Adipocyte (in vitro differentiated cells): ENCODE results near the gene CLK1.
"Not testable (repeated sequence)": the region's sequence is repeated elsewhere in the genome, so short reads cannot be mapped to it uniquely, and the experiment has no call there.

Source experiments
- DNase-seq: peaks from one replicate; pipeline ENCODE4 v3.0.0-alpha.2; 2015; ENCODE audit warnings: low read depth
- H3K27me3 ChIP-seq: replicated peaks from 2 replicates; pipeline ENCODE4 v1.7.0; 2013; ENCODE audit warnings: mild to moderate bottlenecking, low read length, moderate library complexity; ENCODE audit not compliant: control insufficient read depth, insufficient read depth
- H3K36me3 ChIP-seq: 2 replicates; pipeline ENCODE4 v1.7.0; 2013; ENCODE audit warnings: low read length, mild to moderate bottlenecking, moderate library complexity; ENCODE audit not compliant: control insufficient read depth, insufficient read depth, severe bottlenecking
- H3K4me1 ChIP-seq: 2 replicates; pipeline ENCODE4 v1.7.0; 2013; ENCODE audit warnings: mild to moderate bottlenecking, low read length, moderate library complexity; ENCODE audit not compliant: control insufficient read depth, insufficient read depth
- H3K4me3 ChIP-seq: 2 replicates; pipeline ENCODE4 v1.7.0; 2013; ENCODE audit warnings: mild to moderate bottlenecking, low read length, moderate library complexity
- H3K9ac ChIP-seq: 2 replicates; pipeline ENCODE4 v1.7.0; 2013; ENCODE audit warnings: mild to moderate bottlenecking, low read length, moderate library complexity
- H3K9me3 ChIP-seq: 2 replicates; pipeline ENCODE4 v1.7.0; 2013; ENCODE audit warnings: mild to moderate bottlenecking, low read length, moderate library complexity; ENCODE audit not compliant: control insufficient read depth

The CLK1 gene

DNA sequence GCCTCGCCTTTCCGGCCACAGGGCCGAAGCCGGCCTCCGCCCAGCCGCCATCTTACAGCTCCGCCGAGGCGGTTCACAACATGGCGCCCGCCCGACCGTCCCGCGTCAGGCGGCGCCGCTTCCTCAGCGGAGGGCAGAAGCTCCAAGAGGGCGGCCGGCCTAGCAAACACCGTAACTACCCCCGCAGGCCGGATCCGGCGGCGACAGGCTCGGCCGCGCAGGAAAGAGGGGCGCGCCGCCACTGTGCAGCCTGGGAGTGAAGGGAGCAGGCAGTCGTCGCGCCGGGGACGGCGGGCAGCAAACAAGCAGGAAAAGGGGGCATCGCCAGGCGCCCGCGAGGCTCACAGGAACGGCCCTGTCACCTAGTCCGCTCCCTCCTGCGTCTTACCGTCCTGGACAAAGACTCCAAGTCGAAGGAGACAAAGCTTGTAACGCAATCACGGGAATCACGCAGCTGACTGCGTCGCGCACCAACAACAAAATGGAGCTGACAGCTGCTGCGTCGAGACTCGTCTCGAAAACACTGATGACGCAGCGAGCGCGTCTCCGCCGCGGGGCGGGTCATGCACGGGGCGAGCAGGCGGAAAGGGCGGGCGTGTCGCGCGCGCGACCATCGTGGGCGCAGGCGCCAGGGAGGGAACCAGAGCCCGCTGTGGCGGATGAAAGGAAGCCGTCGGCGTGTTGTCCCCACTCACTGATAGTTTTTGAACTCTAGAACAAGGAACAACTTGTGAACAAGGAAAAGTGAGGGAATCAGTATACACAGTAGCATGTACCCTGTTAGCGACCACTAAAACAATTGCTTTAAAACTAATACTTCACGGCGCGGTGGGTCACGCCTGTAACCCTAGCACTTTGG lies at the start of gene CLK1:
TSS of gene CLK1 (minus strand) at position 483 of the 859 bp plus-strand sequence. CDS start 2,796 bp downstream, outside the sequence.
- Histone ChIP-seq H3K4me3 (peak within 1 kb of the TSS; percentile 100), H3K27me3 (no peaks in the 10 kb centered on the region), H3K4me1 (peaks cover 40% of the 10 kb centered on the region), H3K9me3 (no peaks in the 10 kb centered on the region), H3K9ac (peak within 1 kb of the TSS; percentile 100), H3K36me3 (peaks cover 14% of the 10 kb centered on the region)
- DNase-seq, result peak; percentile 98

DNA sequence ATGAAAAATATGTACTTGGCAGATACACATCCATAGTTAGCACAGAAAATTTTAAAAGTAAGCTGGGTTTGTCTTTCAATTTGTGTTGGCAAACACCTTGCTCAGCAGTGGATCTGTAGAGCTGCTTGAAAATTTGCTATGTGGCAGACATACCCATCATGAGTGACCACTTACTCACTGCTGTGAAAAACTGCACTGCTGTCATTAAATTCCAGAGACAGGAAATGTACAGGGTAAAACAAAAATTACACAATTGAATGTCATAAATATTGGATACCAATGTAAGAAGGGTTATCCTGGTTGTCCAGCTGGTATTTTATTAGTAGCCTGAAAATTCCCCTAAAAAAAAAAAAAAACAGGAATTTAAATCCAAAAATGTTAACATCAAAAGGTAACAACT lies 49.2 kb upstream of the CLK1 start:
- H3K36me3 ChIP-seq, result peaks cover 52% of the 10 kb centered on the region
- H3K4me1 ChIP-seq, result peaks cover 13% of the 10 kb centered on the region
- H3K9me3 ChIP-seq, result no peaks in the 10 kb centered on the region
- H3K9ac ChIP-seq, result peak overlapping the region; percentile 49
- H3K27me3 ChIP-seq, result no peaks in the 10 kb centered on the region
- DNase-seq, result peak; percentile 65
- no peak overlapping the region for H3K4me3 ChIP-seq

DNA sequence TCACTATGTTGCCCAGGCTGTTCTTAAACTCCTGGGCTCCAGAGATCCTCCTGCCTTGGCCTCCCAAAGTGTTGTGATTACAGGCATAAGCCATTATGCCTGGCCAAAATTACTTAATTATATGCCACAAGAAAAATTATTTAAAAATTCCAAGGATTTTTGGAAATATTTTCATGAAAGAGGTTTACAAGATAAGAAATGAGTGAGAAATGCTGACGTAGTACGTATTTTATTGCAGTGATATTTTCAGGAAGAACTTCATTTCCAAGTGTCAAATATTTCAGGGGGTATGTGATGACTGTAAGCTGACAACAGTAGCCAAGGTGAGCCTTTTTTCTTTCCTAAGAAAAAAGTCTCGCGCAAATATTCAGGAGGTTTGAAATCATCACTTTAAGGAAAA lies 45.5 kb upstream of the CLK1 start:
- Histone ChIP-seq H3K9me3 (no peaks in the 10 kb centered on the region), H3K4me1 (peaks cover 13% of the 10 kb centered on the region), H3K27me3 (no peaks in the 10 kb centered on the region), H3K9ac (no peak overlapping the region), H3K4me3 (no peak overlapping the region), H3K36me3 (peaks cover 46% of the 10 kb centered on the region)
- DNase-seq, result no peak

DNA sequence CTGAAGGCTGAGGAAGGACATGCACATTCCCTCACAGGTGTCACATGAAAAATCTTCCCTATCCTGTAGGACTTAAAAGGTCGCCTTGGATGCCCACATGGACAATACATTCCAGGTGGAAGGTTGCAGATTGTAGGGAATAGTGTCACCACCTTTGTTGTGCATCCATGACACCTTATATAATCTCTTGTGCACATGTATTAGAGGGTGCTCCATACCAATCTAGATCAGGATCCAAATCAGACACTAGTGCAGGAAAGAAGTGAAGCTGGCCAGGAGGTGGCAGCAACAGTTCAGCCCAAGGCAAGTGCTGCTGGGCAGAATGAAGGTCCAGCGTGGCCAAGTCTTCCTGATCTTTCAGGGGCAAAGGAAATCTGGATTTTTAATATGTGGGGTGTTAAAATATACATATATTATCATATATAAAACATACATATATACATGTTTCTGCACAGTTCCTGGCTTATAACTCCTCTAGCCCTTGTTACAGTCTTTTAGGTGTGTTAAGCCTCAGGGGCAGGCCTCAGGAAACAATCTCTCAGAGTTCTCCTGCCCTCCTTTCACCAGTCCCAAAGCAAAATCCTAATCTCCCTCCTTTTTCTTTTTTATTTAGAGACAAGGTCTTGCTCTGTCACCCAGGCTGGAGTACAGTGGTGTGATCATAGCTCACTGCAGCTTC lies 41.3 kb upstream of the CLK1 start:
- peak overlapping the region; percentile 42 for H3K9ac ChIP-seq
- H3K4me1 ChIP-seq, result no peaks in the 10 kb centered on the region
- H3K4me3 ChIP-seq, result no peak overlapping the region
- no peaks in the 10 kb centered on the region for H3K9me3 ChIP-seq
- peaks cover 50% of the 10 kb centered on the region for H3K36me3 ChIP-seq
- peak; percentile 83 for DNase-seq
- H3K27me3 ChIP-seq, result no peaks in the 10 kb centered on the region

DNA sequence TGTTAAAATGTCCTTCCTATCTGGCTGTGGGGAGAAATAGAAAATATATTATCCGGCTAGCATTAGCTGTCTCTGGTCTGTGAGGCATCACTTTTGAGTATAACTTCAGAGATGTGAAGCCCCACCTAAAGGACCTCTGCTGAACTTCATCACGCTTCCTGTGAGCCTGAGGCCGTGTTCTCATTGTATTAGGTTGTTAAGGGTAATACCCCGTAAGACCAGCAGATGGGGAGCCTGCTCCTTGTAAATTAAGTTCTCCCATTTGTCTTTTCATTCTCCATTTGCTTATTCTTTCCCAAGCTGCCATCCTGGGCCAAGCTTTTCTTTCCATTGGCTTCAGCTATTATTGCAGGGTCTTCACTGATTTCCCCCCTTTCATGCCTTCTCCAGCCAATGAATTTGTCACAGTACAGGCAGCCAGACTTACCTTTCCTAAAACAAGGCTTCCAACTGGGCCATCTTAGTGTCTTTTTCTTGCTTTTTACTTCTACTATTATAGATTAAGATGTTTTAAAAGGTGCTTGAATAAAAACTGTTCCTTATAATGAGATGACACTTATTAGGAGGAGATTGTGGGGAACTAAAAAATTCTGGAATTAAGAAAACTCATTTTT lies 37.1 kb upstream of the CLK1 start:
- peaks cover 63% of the 10 kb centered on the region for H3K36me3 ChIP-seq
- no peak overlapping the region for H3K4me3 ChIP-seq
- peak overlapping the region; percentile 14 for H3K9ac ChIP-seq
- peaks cover 11% of the 10 kb centered on the region for H3K4me1 ChIP-seq
- peak; percentile 93 for DNase-seq
- H3K9me3 ChIP-seq, result no peaks in the 10 kb centered on the region
- H3K27me3 ChIP-seq, result no peaks in the 10 kb centered on the region

DNA sequence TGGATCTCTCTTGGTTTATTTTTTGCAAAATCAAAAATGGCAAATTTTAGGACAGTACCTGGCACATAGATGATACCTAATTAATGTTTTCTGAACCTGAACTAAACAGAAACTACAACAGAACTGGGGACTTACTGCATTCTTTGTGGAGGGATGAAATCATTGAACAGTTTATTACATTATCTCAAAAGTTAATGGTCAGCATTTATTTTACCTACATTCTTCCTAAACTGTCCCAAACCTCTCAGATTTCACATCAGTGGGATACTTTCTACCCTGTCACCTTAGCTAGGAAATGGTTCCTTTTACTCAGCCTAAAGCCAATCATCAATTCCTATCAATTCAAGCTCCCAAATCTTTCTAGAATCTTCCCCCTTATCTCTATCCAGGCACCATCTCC lies 35.0 kb upstream of the CLK1 start:
- Histone ChIP-seq H3K9me3 (no peaks in the 10 kb centered on the region), H3K36me3 (peaks cover 77% of the 10 kb centered on the region), H3K27me3 (no peaks in the 10 kb centered on the region), H3K4me3 (no peak overlapping the region), H3K9ac (no peak overlapping the region), H3K4me1 (peaks cover 11% of the 10 kb centered on the region)
- DNase-seq, result no peak

DNA sequence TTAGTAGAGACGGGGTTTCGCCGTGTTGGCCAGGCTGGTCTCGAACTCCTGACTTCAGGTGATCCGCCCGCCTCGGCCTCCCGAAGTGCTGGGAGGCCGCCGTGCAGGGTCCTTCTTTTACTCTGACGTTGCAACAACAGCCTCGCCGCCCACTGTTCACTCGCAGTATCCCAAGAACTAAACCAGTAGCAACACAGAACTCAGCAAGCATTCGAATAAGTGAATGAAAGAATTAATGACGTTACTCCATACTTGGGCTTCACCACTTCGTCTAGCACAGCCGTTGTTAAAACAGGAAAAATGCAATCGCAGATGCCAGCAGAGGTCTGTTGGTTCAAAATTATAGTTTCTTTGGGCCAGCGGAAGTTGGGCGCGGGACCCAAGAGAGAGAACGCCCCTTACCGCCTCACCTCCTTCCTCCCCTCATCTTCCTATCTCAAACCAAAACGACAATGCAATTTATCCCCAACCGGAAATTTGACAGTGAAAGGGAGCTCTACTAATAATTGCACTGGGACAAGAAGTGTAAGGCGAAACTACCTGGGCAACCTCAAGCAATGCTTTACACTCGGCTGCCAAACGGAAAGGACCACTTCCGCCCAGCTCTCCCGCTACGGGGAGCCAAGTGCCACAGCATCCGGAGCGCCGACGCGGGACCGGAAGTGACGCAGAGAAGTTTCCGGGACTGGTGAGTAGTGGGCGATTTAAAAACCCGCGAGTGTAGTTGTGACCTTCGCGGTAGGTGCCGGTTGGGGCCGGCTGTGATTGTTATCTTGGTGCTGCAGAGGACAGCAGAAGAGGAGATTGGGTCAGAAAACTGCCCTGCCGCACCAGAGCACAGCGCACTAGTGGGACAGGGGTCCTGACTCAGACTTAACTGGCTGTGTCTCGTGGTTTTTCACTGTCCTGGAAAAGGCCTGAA lies 24.5 kb upstream of the CLK1 start, which contains the start of the genes NIF3L1 and PPIL3:
TSS of gene NIF3L1 (plus strand) at position 668 of the 922 bp plus-strand sequence. CDS start 2,573 bp downstream, outside the sequence.
TSS of gene PPIL3 (minus strand) at position 374 of the 922 bp plus-strand sequence. CDS start 1,462 bp downstream, outside the sequence.
- H3K4me1 ChIP-seq, result peaks cover 12% of the 10 kb centered on the region
- peaks cover 22% of the 10 kb centered on the region for H3K36me3 ChIP-seq

DNA sequence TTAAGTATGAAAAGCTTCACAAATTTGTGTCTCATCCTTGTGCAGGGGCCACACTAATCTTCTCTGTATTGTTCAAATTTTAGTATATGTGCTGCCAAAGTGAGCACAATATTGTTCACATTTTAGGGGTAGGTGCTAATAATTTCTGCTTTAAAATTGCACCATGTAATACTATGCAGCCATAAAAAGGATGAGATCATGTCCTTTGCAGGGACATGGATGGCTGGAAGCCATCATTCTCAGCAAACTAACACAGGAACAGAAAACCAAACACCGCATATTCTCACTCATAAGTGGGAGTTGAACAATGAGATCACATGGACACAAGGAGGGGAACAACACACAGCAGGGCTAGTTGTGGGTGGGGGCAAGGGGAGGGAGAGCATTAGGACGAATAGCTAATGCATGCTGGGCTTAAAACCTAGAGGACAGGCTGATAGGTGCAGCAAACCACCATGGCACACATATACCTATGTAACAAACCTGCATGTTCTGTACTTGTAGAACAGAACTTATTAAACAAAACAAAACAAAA lies 17.3 kb upstream of the CLK1 start:
- not testable (repeated sequence) for H3K4me3 ChIP-seq, DNase-seq, H3K4me1 ChIP-seq, H3K9me3 ChIP-seq, H3K9ac ChIP-seq, H3K27me3 ChIP-seq
- H3K36me3 ChIP-seq, result peaks cover 69% of the 10 kb centered on the region

More for the DNA sequence above, 24.5 kb upstream of the CLK1 start, which contains the start of the genes NIF3L1 and PPIL3:
- Histone ChIP-seq H3K27me3 (no peaks in the 10 kb centered on the region), H3K4me3 (peak within 1 kb of the TSS; percentile 89), H3K9me3 (no peaks in the 10 kb centered on the region), H3K9ac (peak within 1 kb of the TSS; percentile 89)
- peak; percentile 99 for DNase-seq

DNA sequence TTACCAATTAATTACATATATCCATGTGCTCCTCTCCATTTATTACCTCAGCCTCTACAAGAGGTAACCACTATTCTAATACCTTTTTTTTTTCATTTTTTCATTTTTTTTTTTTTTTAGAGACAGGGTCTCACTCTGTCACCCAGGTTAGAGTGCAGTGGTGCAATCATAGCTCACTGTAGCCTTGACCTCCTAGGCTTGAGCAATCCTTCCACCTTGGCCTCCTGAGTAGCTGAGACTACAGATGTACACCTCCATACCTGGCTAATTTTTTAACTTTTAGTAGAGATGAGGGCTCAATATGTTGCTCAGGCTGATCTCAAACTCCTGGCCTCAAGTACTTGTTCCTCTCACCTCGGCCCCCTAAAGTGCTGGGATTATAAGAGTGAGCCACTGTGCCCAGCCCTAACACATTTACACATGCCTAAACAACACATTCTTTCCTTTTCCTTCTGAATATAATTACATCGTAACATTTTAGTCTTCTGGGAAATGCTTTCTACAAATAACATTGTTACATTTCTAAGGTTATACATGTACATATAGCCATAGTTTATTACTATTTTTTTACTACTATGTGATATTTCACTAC lies 13.9 kb upstream of the CLK1 start:
- Histone ChIP-seq H3K36me3 (peaks cover 77% of the 10 kb centered on the region), H3K4me1 (no peaks in the 10 kb centered on the region), H3K9ac (no peak overlapping the region), H3K4me3 (no peak overlapping the region), H3K9me3 (no peaks in the 10 kb centered on the region), H3K27me3 (no peaks in the 10 kb centered on the region)
- no peak for DNase-seq

DNA sequence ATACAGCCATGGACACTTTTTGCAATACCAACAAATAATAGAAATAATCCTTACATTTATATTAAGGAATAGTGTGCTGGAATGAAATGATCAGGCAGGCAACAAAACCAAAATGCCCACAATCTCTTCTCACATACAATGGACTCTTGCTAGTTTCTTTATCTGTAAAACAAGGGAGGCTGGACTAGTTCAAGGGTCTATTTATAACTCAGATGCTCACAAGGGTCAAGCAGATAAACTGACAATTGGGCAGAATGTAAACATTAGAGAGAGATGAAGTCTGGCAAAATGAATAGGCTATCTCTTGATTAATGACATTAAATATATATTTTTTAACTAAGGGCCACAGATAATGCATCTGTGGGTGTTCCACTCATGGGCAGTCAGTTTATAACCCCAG lies 13.0 kb upstream of the CLK1 start:
- H3K4me1 ChIP-seq, result no peaks in the 10 kb centered on the region

More for the DNA sequence above, 13.0 kb upstream of the CLK1 start:
- H3K9me3 ChIP-seq, result no peaks in the 10 kb centered on the region
- no peaks in the 10 kb centered on the region for H3K27me3 ChIP-seq
- H3K9ac ChIP-seq, result no peak overlapping the region
- H3K36me3 ChIP-seq, result peaks cover 76% of the 10 kb centered on the region
- no peak overlapping the region for H3K4me3 ChIP-seq
- DNase-seq, result no peak
